Effector memory CD8-positive, alpha-beta T cell (primary cell): ENCODE measurements around the gene DUSP14.

Experiments
- ATAC-seq: fragments of 150-1000 bp; cut with Tn5 transposase; replicated peaks from 2 replicates; pipeline ENCODE4 v1.10.0; 2021; ENCODE audit warnings: mild to moderate bottlenecking, moderate library complexity
- DNase-seq, 3 experiments: peaks; one replicate each; pipeline ENCODE4 v3.0.0; 2021
- H3K27ac Mint-ChIP-seq, 2 donors: one replicate each; pipeline ENCODE4 v1.8.0; 2022; ENCODE audit warnings: mild to moderate bottlenecking in 2 of 2, mixed read lengths in 2 of 2, moderate library complexity in 2 of 2
- H3K27me3 Mint-ChIP-seq, 2 donors: one replicate each; pipeline ENCODE4 v1.8.0; 2022; ENCODE audit warnings: mixed read lengths in 2 of 2
- H3K36me3 Mint-ChIP-seq: one replicate; pipeline ENCODE4 v1.8.0; 2022; ENCODE audit warnings: mild to moderate bottlenecking, moderate library complexity, mixed read lengths; ENCODE audit not compliant: insufficient read depth
- H3K4me1 Mint-ChIP-seq, 2 donors: one replicate each; pipeline ENCODE4 v1.8.0; 2022; ENCODE audit warnings: low read depth in 2 of 2, mixed read lengths in 2 of 2
- H3K4me3 Mint-ChIP-seq, 2 donors: one replicate each; pipeline ENCODE4 v1.8.0; 2022; ENCODE audit warnings: mild to moderate bottlenecking in 2 of 2, mixed read lengths in 2 of 2, moderate library complexity in 2 of 2
- H3K9me3 Mint-ChIP-seq, 2 donors: one replicate each; pipeline ENCODE4 v1.8.0; 2022; ENCODE audit warnings: mixed read lengths in 2 of 2

Gene DUSP14

GRCh38 chr17:37538981-37539659 lies 49.4 kb downstream of the DUSP14 start:
- no peak overlapping the region for H3K27ac Mint-ChIP-seq

GRCh38 chr17:37541880-37542660 lies 52.4 kb downstream of the DUSP14 start:
- DNase-seq, result no peak
- no peak for ATAC-seq

More at GRCh38 chr17:37538981-37539659, 49.4 kb downstream of the DUSP14 start:
- ATAC-seq (no peak), DNase-seq (no peak)
- peaks cover 94% of the 10 kb centered on the region for H3K36me3 Mint-ChIP-seq
- H3K9me3 Mint-ChIP-seq, result no peaks in the 10 kb centered on the region
- peaks cover 2 to 9% of the 10 kb centered on the region in 2 donors for H3K4me1 Mint-ChIP-seq
- no peaks in the 10 kb centered on the region for H3K27me3 Mint-ChIP-seq
- H3K4me3 Mint-ChIP-seq, result no peak overlapping the region

GRCh38 chr17:37543637-37544052 lies 54.0 kb downstream of the DUSP14 start:
- ATAC-seq, result no peak
- peaks cover 8 to 30% of the 10 kb centered on the region in 2 donors for H3K4me1 Mint-ChIP-seq
- no peak for DNase-seq
- no peaks in the 10 kb centered on the region for H3K27me3 Mint-ChIP-seq
- peaks cover 85% of the 10 kb centered on the region for H3K36me3 Mint-ChIP-seq
- H3K27ac Mint-ChIP-seq, result peak overlapping the region; percentile 17 to 56
- no peaks in the 10 kb centered on the region for H3K9me3 Mint-ChIP-seq
- H3K4me3 Mint-ChIP-seq, result no peak overlapping the region

More at GRCh38 chr17:37541880-37542660, 52.4 kb downstream of the DUSP14 start:
- Mint-ChIP-seq H3K27me3 (no peaks in the 10 kb centered on the region), H3K27ac (no peak overlapping the region), H3K9me3 (no peaks in the 10 kb centered on the region), H3K36me3 (peaks cover 90% of the 10 kb centered on the region), H3K4me1 (peaks cover 5 to 20% of the 10 kb centered on the region in 2 donors), H3K4me3 (no peak overlapping the region)

- H3K27me3 Mint-ChIP-seq, result no peaks in the 10 kb centered on the region
- no peaks in the 10 kb centered on the region for H3K9me3 Mint-ChIP-seq
- peaks cover 85% of the 10 kb centered on the region for H3K36me3 Mint-ChIP-seq
- peak overlapping the region in 1 of 2 donors; percentile 20 for H3K27ac Mint-ChIP-seq
- DNase-seq, result no peak
- H3K4me3 Mint-ChIP-seq, result no peak overlapping the region
- peaks cover 14 to 37% of the 10 kb centered on the region in 2 donors for H3K4me1 Mint-ChIP-seq
- no peak for ATAC-seq
Observed at GRCh38 chr17:37545486-37545885, 55.8 kb downstream of the DUSP14 start.

- H3K27me3 Mint-ChIP-seq, result no peaks in the 10 kb centered on the region
- ATAC-seq (no peak), DNase-seq (no peak)
- H3K9me3 Mint-ChIP-seq, result no peaks in the 10 kb centered on the region
- peaks cover 84% of the 10 kb centered on the region for H3K36me3 Mint-ChIP-seq
- H3K27ac Mint-ChIP-seq, result peak overlapping the region; percentile 30 to 91
- H3K4me3 Mint-ChIP-seq, result no peak overlapping the region
- H3K4me1 Mint-ChIP-seq, result peaks cover 20 to 41% of the 10 kb centered on the region in 2 donors
Observed at GRCh38 chr17:37546302-37546701, 56.6 kb downstream of the DUSP14 start.

GRCh38 chr17:37547986-37548385 lies 58.3 kb downstream of the DUSP14 start:
- no peak for ATAC-seq
- DNase-seq, result no peak
- H3K4me1 Mint-ChIP-seq, result peaks cover 31 to 58% of the 10 kb centered on the region in 2 donors
- H3K27ac Mint-ChIP-seq, result peak overlapping the region; percentile 51 to 77
- no peaks in the 10 kb centered on the region for H3K9me3 Mint-ChIP-seq
- no peaks in the 10 kb centered on the region for H3K27me3 Mint-ChIP-seq
- peaks cover 83% of the 10 kb centered on the region for H3K36me3 Mint-ChIP-seq
- no peak overlapping the region for H3K4me3 Mint-ChIP-seq

GRCh38 chr17:37551788-37552187 lies 62.1 kb downstream of the DUSP14 start:
- Mint-ChIP-seq H3K9me3 (no peaks in the 10 kb centered on the region), H3K27ac (peak overlapping the region; percentile 77 to 84), H3K36me3 (peaks cover 84% of the 10 kb centered on the region), H3K27me3 (no peaks in the 10 kb centered on the region), H3K4me1 (peaks cover 33 to 53% of the 10 kb centered on the region in 2 donors), H3K4me3 (peak overlapping the region; percentile 4 to 40)
- DNase-seq (no peak), ATAC-seq (no peak)

GRCh38 chr17:37553401-37553966 lies 63.8 kb downstream of the DUSP14 start:
- Mint-ChIP-seq H3K9me3 (no peaks in the 10 kb centered on the region), H3K36me3 (peaks cover 82% of the 10 kb centered on the region), H3K27ac (peak overlapping the region in 1 of 2 donors; percentile 77), H3K27me3 (no peaks in the 10 kb centered on the region), H3K4me1 (peaks cover 27 to 42% of the 10 kb centered on the region in 2 donors), H3K4me3 (no peak overlapping the region)
- ATAC-seq (no peak), DNase-seq (no peak)

GRCh38 chr17:37555386-37555785 lies 65.7 kb downstream of the DUSP14 start:
- Mint-ChIP-seq H3K27ac (no peak overlapping the region), H3K9me3 (no peaks in the 10 kb centered on the region)

GRCh38 chr17:37557482-37557881 lies 67.8 kb downstream of the DUSP14 start:
- Mint-ChIP-seq H3K9me3 (no peaks in the 10 kb centered on the region), H3K36me3 (peaks cover 79% of the 10 kb centered on the region), H3K27me3 (no peaks in the 10 kb centered on the region), H3K4me3 (no peak overlapping the region), H3K27ac (peak overlapping the region in 1 of 2 donors; percentile 68), H3K4me1 (peaks cover 10 to 14% of the 10 kb centered on the region in 2 donors)
- DNase-seq (no peak), ATAC-seq (no peak)

More at GRCh38 chr17:37555386-37555785, 65.7 kb downstream of the DUSP14 start:
- no peak for ATAC-seq
- no peaks in the 10 kb centered on the region for H3K27me3 Mint-ChIP-seq
- DNase-seq, result no peak
- H3K36me3 Mint-ChIP-seq, result peaks cover 78% of the 10 kb centered on the region
- H3K4me1 Mint-ChIP-seq, result peaks cover 24 to 35% of the 10 kb centered on the region in 2 donors
- H3K4me3 Mint-ChIP-seq, result no peak overlapping the region

GRCh38 chr17:37558299-37558698 lies 68.6 kb downstream of the DUSP14 start:
- H3K27ac Mint-ChIP-seq, result peak overlapping the region in 1 of 2 donors; percentile 68
- H3K4me1 Mint-ChIP-seq, result peaks cover 3 to 6% of the 10 kb centered on the region in 2 donors
- ATAC-seq (no peak), DNase-seq (no peak)
- H3K9me3 Mint-ChIP-seq, result no peaks in the 10 kb centered on the region
- no peak overlapping the region for H3K4me3 Mint-ChIP-seq
- no peaks in the 10 kb centered on the region for H3K27me3 Mint-ChIP-seq
- H3K36me3 Mint-ChIP-seq, result peaks cover 74% of the 10 kb centered on the region

- Mint-ChIP-seq H3K36me3 (peaks cover 78% of the 10 kb centered on the region), H3K9me3 (no peaks in the 10 kb centered on the region), H3K27ac (peak overlapping the region in 1 of 2 donors; percentile 11), H3K27me3 (no peaks in the 10 kb centered on the region), H3K4me1 (peaks cover 5 to 14% of the 10 kb centered on the region in 2 donors), H3K4me3 (no peak overlapping the region)
- ATAC-seq (no peak), DNase-seq (no peak)
Observed at GRCh38 chr17:37562016-37562745, 72.5 kb downstream of the DUSP14 start.
